GM19238 (cell line): Measurements from ENCODE around the gene FILIP1.

Experiments
- DNase-seq: peaks from one replicate; pipeline ENCODE4 v3.0.0; 2011; ENCODE audit warnings: low spot score; ENCODE audit not compliant: insufficient read length

Gene FILIP1

GRCh38 chr6:75493400-75494064 lies at the start of gene FILIP1:
FILIP1 (minus strand) TSS chr6:75493800; CDS start chr6:75414972, 78,828 bp downstream.
- DNase-seq, result no peak

GRCh38 chr6:75543311-75543710 lies 49.7 kb upstream of the FILIP1 start:
- no peak for DNase-seq

GRCh38 chr6:75539136-75539535 lies 45.5 kb upstream of the FILIP1 start:
- DNase-seq, result no peak

- DNase-seq, result no peak
These were observed 38.9 kb upstream of the FILIP1 start for GRCh38 chr6:75532521-75532920.

GRCh38 chr6:75531174-75531573 lies 37.6 kb upstream of the FILIP1 start:
- no peak for DNase-seq

- DNase-seq, result no peak
These were observed 37.1 kb upstream of the FILIP1 start for GRCh38 chr6:75530696-75531095.

- DNase-seq, result no peak
These were observed 34.8 kb upstream of the FILIP1 start for GRCh38 chr6:75528423-75528822.

- no peak for DNase-seq
These were observed 33.0 kb upstream of the FILIP1 start for GRCh38 chr6:75526502-75527127.

GRCh38 chr6:75525682-75526081 lies 32.1 kb upstream of the FILIP1 start:
- no peak for DNase-seq

GRCh38 chr6:75524322-75524972 lies 30.8 kb upstream of the FILIP1 start:
- DNase-seq, result no peak

GRCh38 chr6:75516757-75517156 lies 23.2 kb upstream of the FILIP1 start:
- DNase-seq, result no peak

GRCh38 chr6:75512591-75512990 lies 19.0 kb upstream of the FILIP1 start:
- DNase-seq, result no peak

- no peak for DNase-seq
These were observed 11.8 kb upstream of the FILIP1 start for GRCh38 chr6:75505424-75505823.

- DNase-seq, result no peak
These were observed 11.0 kb upstream of the FILIP1 start for GRCh38 chr6:75504465-75505222.

- no peak for DNase-seq
These were observed 9.7 kb upstream of the FILIP1 start for GRCh38 chr6:75503291-75503690.

- DNase-seq, result no peak
These were observed 9.3 kb upstream of the FILIP1 start for GRCh38 chr6:75502884-75503283.

GRCh38 chr6:75501756-75502155 lies 8.2 kb upstream of the FILIP1 start:
- DNase-seq, result no peak

GRCh38 chr6:75499640-75500039 lies 6.0 kb upstream of the FILIP1 start:
- DNase-seq, result no peak

- no peak for DNase-seq
These were observed 5.3 kb upstream of the FILIP1 start for GRCh38 chr6:75498862-75499261.

- no peak for DNase-seq
These were observed 4.4 kb upstream of the FILIP1 start for GRCh38 chr6:75497994-75498393.

GRCh38 chr6:75495011-75495410 lies 1.4 kb upstream of the FILIP1 start:
- DNase-seq, result no peak

GRCh38 chr6:75494290-75494689 lies 690 bp upstream of the FILIP1 start:
- no peak for DNase-seq
